Activated CD8-positive, alpha-beta memory T cell treated with anti-CD3 and anti-CD28 coated beads, Interleukin-2, amount 50 U/mL, for 1 hour (primary cell): Measurements from ENCODE around the gene PLCXD3.
"Not testable (repeated sequence)": the region's sequence is repeated elsewhere in the genome, so short reads cannot be mapped to it uniquely, and the experiment has no call there.

Experiments used
- DNase-seq: peaks from one replicate; pipeline ENCODE4 v3.0.0-alpha.2; 2020; ENCODE audit errors: extremely low read depth

The PLCXD3 gene

DNA sequence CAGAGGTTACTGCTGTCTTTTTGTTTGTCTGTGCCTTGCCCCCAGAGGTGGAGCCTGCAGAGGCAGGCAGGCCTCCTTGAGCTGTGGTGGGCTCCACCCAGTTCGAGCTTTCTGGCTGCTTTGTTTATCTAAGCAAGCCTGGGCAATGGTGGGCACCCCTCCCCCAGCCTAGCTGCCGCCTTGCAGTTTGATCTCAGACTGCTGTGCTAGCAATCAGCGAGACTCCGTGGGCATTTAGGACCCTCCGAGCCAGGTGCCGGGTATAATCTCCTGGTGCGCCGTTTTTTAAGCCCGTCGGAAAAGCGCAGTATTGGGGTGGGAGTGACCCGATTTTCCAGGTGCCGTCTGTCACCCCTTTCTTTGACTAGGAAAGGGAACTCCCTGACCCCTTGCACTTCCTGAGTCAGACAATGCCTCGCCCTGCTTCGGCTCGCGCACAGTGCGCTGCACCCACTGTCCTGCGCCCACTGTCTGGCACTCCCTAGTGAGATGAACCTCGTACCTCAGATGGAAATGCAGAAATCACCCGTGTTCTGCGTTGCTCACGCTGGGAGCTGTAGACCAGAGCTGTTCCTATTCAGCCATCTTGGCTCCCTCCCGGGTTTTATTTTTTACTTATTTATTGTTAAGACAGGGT, 16.8 kb downstream of the PLCXD3 start:
- DNase-seq = not testable (repeated sequence)

DNA sequence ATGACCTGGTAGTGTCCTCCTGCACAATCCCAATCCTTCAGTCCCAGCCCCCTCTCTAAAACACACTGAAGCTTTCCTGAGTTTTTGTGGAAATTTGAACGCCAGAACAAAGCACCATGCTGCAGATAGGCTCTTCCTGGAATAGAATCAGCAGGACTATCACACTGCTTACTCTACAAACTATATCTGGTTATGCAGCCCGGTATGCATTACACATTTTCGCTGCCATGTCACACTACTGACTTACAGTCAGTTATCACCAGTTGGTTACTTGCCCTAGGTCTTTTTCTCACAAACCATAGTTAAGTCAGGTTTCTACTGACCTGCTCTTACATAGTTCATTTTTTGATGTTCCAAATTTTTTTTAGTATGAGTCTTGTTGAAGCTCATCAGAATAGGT, 24.9 kb downstream of the PLCXD3 start:
- DNase-seq = no peak

- DNase-seq = no peak
These were observed 27.7 kb downstream of the PLCXD3 start for GRCh38 chr5:41482715-41483114.

DNA sequence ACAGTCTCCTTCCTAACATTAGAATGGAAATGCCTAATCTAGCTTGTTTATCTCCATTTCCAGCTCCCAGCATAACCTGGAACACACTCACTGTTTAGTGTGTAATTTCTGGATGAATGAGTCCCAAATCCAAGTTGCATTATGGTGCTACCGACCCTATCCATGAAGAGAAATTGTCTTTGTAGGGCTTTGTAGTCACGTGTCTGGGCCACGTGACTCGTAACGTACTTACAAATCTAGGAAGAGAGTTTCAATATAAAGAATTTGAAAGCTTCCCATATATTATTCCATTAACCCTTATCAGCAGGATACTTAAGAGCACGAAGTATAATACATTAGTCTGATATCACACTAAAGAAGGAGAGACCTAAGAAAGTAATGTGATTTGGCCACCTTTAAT, 28.2 kb downstream of the PLCXD3 start:
- DNase-seq = no peak

DNA sequence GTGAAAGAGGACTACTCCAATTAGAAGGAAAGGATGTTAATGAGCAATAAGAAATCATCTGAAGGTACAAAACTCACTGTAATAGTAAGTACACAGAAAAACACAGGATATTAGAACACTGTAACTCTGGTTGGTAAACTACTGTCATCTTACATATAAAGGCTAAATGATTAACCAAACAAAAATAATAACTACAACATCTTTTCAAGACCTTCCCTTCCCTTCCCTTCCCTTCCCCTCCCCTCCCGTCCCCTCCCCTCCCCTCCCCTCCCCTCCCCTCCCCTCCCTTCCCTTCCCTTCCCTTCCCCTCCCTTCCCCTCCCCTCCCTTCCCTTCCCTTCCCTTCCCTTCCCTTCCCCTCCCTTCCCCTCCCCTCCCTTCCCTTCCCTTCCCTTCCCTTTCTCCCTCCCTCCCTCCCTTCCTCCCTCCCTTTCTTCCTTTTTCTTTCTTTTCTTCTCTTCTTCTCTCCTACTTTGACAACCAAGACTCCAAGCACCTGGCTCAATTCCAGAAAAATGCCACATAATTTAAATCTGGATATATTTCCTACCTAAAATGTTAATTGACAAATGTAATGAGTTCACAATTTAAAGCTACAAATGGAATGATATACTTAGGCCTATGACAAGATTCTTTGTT, 38.7 kb downstream of the PLCXD3 start:
- not testable (repeated sequence) for DNase-seq

GRCh38 chr5:41465493-41466171, 44.8 kb downstream of the PLCXD3 start:
- no peak for DNase-seq

DNA sequence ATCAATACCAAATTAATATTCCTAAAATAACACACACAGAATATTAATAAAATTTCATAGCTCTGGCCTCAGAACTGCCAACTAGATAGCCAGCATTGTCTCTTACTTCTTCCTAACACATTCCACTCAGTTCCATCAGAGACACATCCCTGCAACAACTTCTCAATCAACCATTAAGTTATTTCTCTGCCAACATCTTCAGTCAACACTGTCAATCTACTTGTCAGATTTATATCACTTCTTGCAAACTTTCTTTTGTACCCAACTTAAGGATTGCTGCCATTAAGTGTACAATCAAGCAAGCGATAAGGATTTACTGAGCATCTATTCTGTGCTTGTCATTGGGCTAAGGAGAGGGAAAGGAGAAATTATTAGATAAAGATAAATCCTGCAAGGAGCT, 50.8 kb downstream of the PLCXD3 start:
- DNase-seq = no peak

DNA sequence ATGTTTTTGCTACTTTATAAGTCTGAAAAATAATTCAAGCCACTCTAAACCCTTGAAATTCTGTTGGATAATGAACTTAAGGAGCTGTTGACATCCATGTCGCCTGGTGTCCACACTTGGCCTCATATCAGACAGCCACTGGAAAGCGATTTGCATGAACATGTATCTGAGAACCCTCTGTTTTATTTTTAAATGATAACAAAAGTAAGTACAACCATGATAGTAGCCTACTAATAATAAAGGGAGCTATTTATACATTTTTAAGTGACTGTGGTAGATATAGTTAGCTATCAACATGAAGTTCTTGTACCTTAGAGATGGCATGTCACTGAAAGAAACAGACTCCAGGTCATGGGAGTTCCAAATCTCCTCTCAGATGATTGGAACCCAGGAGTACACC, 53.3 kb downstream of the PLCXD3 start:
- no peak for DNase-seq

GRCh38 chr5:41452506-41452905, 57.9 kb downstream of the PLCXD3 start:
- DNase-seq = no peak

DNA sequence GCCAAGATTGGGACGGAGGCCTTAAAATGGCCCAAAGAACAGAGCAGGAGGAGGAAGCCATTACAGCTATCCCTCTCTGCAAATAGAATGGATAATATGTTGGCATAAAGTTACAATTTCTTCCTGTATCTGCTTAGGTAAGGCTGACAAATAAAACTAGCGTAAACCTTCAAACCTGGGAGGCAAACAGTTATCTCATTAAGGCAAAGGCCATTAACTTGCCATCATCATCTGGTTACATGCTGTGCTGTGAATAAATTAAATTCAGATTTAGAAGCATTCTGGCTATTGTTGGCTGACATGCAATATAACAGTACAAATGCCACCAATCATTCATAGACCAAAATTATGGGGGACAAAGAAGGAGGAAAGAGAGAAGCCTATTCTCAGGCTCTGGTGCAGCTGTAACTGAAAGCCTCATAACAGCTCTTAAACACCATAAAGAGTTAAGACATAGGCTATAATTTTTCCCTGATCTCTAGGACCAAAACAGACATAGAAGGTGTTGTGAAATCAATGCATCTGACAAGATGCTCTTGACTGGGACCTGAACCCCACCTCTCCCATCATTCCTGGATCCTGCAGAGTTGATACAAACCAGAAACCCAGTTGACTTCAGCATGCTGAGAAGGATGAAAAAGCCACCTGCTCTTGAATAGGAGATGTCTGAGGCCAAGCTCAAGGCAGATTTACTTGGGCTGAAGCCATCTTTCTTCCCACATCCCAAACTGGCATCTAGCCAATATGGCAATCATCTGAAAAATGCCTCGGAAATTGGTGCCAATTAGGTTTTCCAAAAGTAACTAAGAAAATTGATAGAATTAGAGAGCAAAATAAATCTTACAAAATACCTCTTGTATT, 62.5 kb downstream of the PLCXD3 start:
- DNase-seq = no peak

DNA sequence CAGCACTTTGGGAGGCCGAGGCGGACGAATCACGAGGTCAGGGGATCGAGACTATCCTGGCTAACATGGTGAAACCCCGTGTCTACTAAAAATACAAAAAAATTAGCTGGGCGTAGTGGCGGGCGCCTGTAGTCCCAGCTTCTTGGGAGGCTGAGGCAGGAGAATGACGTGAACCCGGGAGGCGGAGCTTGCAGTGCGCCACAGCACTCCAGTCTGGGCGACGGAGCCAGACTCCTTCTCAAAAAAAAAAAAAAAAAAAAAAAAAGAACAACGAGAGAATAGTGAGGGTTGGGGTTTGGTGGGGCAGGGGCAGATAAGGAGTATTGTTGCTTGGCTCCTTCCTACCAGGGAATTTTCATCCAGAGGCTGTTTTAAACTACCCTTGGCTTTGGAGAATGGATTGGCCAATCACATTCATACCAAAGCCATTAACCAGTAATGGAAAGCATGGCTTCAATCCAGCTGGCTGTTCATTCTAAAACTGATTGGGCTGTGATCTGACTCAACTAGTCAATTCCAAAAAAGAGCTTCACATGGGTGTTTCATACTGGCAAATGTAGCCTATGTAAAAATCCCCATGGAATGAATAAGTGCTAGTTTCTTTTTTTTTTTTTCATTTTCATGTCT, 64.4 kb downstream of the PLCXD3 start:
- DNase-seq = no peak

DNA sequence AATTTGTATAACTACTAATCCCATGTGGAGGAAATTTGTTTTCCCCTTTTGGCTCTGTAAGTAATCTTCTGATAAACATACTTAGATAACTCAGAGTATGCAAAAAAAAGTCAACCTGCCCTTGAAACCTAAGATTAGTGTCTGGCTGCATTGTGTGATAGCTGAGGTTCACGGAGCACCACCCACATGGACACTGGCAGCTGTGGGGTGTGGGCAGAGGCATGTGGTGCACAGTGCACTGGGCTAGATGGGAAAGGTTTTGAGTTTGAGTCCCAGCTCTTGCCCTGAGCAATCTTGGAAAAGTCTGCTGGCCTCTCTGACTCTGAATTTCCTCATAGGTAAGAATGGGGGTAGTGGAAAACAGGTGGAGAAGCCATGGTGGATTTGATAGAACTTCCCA, 75.1 kb downstream of the PLCXD3 start:
- no peak for DNase-seq

GRCh38 chr5:41433552-41434181, 76.7 kb downstream of the PLCXD3 start:
- no peak for DNase-seq

DNA sequence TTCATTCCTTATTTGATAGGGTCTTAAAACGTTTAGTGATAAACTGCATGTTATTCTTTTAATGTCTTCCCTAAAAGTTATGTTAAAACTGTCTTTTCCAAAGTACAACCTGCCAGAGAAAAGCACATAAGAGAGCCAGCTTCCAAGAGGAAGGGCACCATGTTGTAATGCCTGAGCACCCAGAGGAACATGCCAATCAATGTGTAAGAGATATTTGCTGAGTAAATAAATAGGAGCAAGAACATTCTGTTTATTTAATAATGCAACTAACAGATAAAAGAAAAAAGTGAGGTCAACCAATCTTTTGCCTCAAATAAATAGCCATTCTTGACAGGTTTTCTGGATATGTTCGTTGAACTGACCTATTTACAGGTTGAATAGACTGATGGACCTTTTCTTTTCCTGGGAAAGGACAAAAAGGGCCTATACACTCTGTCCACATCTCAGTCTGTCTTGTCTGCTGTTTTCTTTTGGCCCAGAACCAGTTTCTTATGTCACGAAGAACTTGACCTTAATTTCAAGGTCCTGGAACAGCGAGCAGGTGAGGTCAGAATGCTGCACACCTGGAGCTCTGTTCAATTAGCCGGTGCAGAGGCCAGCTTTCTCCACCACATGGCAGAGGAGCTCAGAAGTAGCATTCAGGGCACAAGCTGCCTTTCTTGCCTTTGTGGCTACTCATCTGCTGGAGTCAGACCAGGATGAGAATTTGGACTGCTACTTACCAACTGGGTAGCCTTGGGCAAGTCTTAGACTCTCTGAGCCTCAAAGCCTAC, 77.7 kb downstream of the PLCXD3 start:
- no peak for DNase-seq

GRCh38 chr5:41427505-41427904, 82.9 kb downstream of the PLCXD3 start:
- no peak for DNase-seq

- no peak for DNase-seq
These were observed 84.7 kb downstream of the PLCXD3 start for GRCh38 chr5:41425736-41426135.

GRCh38 chr5:41420492-41421067, 89.8 kb downstream of the PLCXD3 start:
- no peak for DNase-seq

- no peak for DNase-seq
These were observed 92.0 kb downstream of the PLCXD3 start for GRCh38 chr5:41418220-41419031.

- DNase-seq = no peak
These were observed 94.1 kb downstream of the PLCXD3 start for GRCh38 chr5:41416336-41416735.
